Esophagus (tissue), 2 donors: ENCODE measurements around the gene MYH10. TPM values are rescaled to one million over a fixed set of nuclear protein-coding genes. Genes with fewer than 3 reads are reported as not detected.

ENCODE experiments used
- H3K27ac ChIP-seq, 2 donors: one replicate each; pipeline ENCODE4 v1.5.1; 2013; ENCODE audit warnings: low read depth in 2 of 2, mild to moderate bottlenecking in 2 of 2, inconsistent platforms in 1 of 2, low read length in 1 of 2, moderate library complexity in 1 of 2
- H3K27me3 ChIP-seq, 2 donors: one replicate each; pipeline ENCODE4 v1.6.1; 2013; ENCODE audit warnings: low read length in 2 of 2, control low read depth in 1 of 2, mild to moderate bottlenecking in 1 of 2; ENCODE audit not compliant: insufficient read depth in 2 of 2, control insufficient read depth in 1 of 2
- H3K36me3 ChIP-seq, 2 donors: one replicate each; pipeline ENCODE4 v1.6.1; 2013; ENCODE audit warnings: low read length in 1 of 2; ENCODE audit not compliant: control insufficient read depth in 2 of 2, insufficient read depth in 2 of 2
- H3K4me1 ChIP-seq, 2 donors: one replicate each; pipeline ENCODE4 v1.6.1; 2013; ENCODE audit warnings: low read length in 1 of 2; ENCODE audit not compliant: control insufficient read depth in 2 of 2, insufficient read depth in 2 of 2
- H3K4me3 ChIP-seq, 2 donors: one replicate each; pipeline ENCODE4 v1.5.1; 2013; ENCODE audit warnings: low read length in 2 of 2, mild to moderate bottlenecking in 2 of 2, low read depth in 1 of 2, moderate library complexity in 1 of 2
- H3K9me3 ChIP-seq, 2 donors: one replicate each; pipeline ENCODE4 v1.6.1; 2013; ENCODE audit warnings: mild to moderate bottlenecking in 2 of 2, low read depth in 1 of 2, low read length in 1 of 2, moderate library complexity in 1 of 2; ENCODE audit not compliant: control insufficient read depth in 2 of 2, insufficient read depth in 1 of 2
- WGBS, 2 donors: extraction: QIAGEN DNeasy Blood & Tissue Kit; methylation state at CpG; one replicate each; pipeline ENCODE4 v1.1.7; 2013; 5-methylcytosine and 5-hydroxymethylcytosine counted together
- polyA plus RNA-seq, 2 donors: library from polyadenylated mRNA; stranded (reverse); fragments of 200-250 nt; gene quantifications; one replicate each; pipeline ENCODE4 v1.2.3, GENCODE V29; 2013
- donor health status: healthy with polysubstance abuse.
- donor health status: Bipolar disorder and iron deficiency.

Gene MYH10
- polyA plus RNA-seq, 2 donors = 2.4 to 3.2 TPM

DNA sequence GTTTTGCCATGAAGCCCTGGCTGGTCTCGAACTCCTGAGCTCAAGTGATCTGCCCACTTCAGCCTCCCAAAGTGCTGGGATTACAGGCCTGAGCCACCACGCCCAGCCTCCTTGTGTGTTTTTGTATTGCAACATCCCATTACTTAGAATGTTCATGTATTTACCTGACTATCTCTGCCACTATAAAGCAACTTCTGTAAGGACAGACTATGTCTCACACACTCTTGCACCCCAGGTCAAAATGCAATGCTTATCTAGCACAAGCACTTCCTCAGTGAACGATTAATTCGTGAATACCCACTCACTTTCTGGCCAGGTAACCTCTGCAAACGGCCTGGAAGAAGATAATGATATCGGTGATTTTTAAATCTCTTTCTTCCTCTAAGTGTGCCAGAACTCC is 112.2 kb downstream of the MYH10 start:
- WGBS, 2 donors = 87 to 93% methylated on average over 6 of the region's 6 CpGs
- H3K36me3 ChIP-seq = peaks cover 0 to 7% of the 10 kb centered on the region in 2 donors
- peaks cover 0 to under 1% of the 10 kb centered on the region in 2 donors for H3K4me1 ChIP-seq
- H3K27me3 ChIP-seq = no peaks in the 10 kb centered on the region
- H3K4me3 ChIP-seq = no peak overlapping the region
- H3K9me3 ChIP-seq = peaks cover 0 to 3% of the 10 kb centered on the region in 2 donors
- H3K27ac ChIP-seq = no peak overlapping the region

- 94 to 95% methylated on average over 11 of the region's 11 CpGs for WGBS, 2 donors
- H3K4me3 ChIP-seq = no peak overlapping the region
- no peaks in the 10 kb centered on the region for H3K27me3 ChIP-seq
- H3K36me3 ChIP-seq = peaks cover 0 to 6% of the 10 kb centered on the region in 2 donors
- peaks cover 0 to 3% of the 10 kb centered on the region in 2 donors for H3K9me3 ChIP-seq
- H3K4me1 ChIP-seq = no peaks in the 10 kb centered on the region
- H3K27ac ChIP-seq = no peak overlapping the region
Measured at GRCh38 chr17:8514801-8515200, 115.7 kb downstream of the MYH10 start.

- Histone ChIP-seq H3K36me3 (no peaks in the 10 kb centered on the region), H3K4me3 (no peak overlapping the region), H3K27me3 (no peaks in the 10 kb centered on the region), H3K9me3 (no peaks in the 10 kb centered on the region), H3K4me1 (no peaks in the 10 kb centered on the region), H3K27ac (no peak overlapping the region)
- 70 to 76% methylated on average over 14 of the region's 14 CpGs for WGBS, 2 donors
Measured at GRCh38 chr17:8506145-8506544, 124.4 kb downstream of the MYH10 start.

- Histone ChIP-seq H3K36me3 (peaks cover 0 to 8% of the 10 kb centered on the region in 2 donors), H3K4me3 (no peak overlapping the region), H3K27me3 (no peaks in the 10 kb centered on the region), H3K9me3 (no peaks in the 10 kb centered on the region), H3K4me1 (no peaks in the 10 kb centered on the region), H3K27ac (no peak overlapping the region)
- 93% methylated on average over 18 of the region's 18 CpGs for WGBS, 2 donors
Measured at GRCh38 chr17:8504460-8505207, 125.9 kb downstream of the MYH10 start.

DNA sequence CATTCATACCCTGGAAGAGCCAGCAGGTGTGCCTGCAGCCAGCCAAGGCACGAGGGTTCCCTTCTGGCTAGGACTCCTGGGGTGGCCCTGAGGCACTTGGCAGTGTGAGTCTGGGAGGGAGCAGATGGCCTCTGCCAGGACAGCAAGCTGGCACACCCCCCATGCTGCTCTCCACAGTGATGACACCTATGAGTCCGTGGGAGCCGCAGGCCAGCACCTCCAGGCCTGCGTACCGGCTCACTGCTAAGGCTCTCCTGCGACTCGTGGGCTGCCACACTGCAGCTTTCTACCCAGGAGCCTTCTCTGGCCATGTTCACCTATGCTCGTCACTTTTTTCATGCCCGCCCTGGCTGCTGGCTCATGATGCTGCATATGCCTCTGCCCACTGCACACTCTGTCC is 126.7 kb downstream of the MYH10 start:
- no peak overlapping the region for H3K4me3 ChIP-seq
- H3K27me3 ChIP-seq = no peaks in the 10 kb centered on the region
- 82 to 86% methylated on average over 9 of the region's 9 CpGs for WGBS, 2 donors
- H3K9me3 ChIP-seq = no peaks in the 10 kb centered on the region
- no peak overlapping the region for H3K27ac ChIP-seq
- H3K36me3 ChIP-seq = peaks cover 0 to 10% of the 10 kb centered on the region in 2 donors
- H3K4me1 ChIP-seq = no peaks in the 10 kb centered on the region

GRCh38 chr17:8503368-8503767 is 127.2 kb downstream of the MYH10 start:
- WGBS, 2 donors = 67 to 75% methylated on average over 6 of the region's 6 CpGs
- peaks cover 0 to 10% of the 10 kb centered on the region in 2 donors for H3K36me3 ChIP-seq
- no peak overlapping the region for H3K4me3 ChIP-seq
- H3K27me3 ChIP-seq = no peaks in the 10 kb centered on the region
- H3K9me3 ChIP-seq = no peaks in the 10 kb centered on the region
- no peak overlapping the region for H3K27ac ChIP-seq
- no peaks in the 10 kb centered on the region for H3K4me1 ChIP-seq

DNA sequence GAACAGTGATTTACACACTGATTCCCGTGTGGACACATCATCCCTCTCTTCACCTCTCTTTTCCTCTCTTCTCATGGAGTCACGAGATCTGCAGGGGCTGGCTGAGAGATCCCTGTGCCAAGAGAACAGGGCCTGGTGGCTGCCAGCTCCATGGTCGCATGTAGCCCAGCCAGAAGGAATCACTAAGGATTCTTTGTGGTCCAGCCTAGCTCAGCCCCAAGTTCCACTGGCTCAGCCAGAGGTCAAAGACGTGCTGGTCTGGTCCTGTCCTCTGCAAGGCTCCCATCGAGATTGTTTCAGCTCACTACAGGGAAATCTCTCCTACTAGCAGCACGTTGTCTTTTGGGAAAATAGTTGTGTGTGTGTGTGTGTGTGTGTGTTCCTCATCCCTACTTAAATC is 128.4 kb downstream of the MYH10 start:
- Histone ChIP-seq H3K27me3 (no peaks in the 10 kb centered on the region), H3K27ac (no peak overlapping the region), H3K9me3 (no peaks in the 10 kb centered on the region), H3K36me3 (peaks cover 0 to 10% of the 10 kb centered on the region in 2 donors), H3K4me1 (no peaks in the 10 kb centered on the region), H3K4me3 (no peak overlapping the region)
- WGBS, 2 donors = 75 to 79% methylated on average over 6 of the region's 6 CpGs

- no peaks in the 10 kb centered on the region for H3K9me3 ChIP-seq
- no peak overlapping the region for H3K27ac ChIP-seq
- no peak overlapping the region for H3K4me3 ChIP-seq
- H3K4me1 ChIP-seq = no peaks in the 10 kb centered on the region
- peaks cover 0 to 16% of the 10 kb centered on the region in 2 donors for H3K36me3 ChIP-seq
- H3K27me3 ChIP-seq = no peaks in the 10 kb centered on the region
- WGBS, 2 donors = 78 to 84% methylated on average over 8 of the region's 8 CpGs
Measured at GRCh38 chr17:8500609-8501008, 129.9 kb downstream of the MYH10 start.

DNA sequence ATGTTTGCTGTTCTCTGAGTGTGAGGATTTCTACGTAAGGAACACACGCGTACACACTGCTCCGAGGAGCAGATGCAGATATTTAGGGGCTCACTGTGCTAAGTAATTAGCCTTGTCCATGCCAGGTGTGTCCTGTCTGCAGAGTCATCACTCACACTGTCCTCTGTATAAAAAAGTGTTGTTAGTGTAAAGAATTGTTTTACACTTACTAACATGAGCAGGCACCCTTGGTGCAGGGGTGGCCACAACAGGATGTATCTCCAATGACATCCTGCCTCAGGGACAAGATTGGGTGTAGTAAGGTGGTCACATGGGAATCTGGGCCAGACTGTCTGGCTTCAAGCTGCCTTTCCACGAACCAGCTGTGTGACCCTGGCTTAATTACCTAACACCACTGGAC is 130.9 kb downstream of the MYH10 start:
- no peak overlapping the region for H3K4me3 ChIP-seq
- 77 to 86% methylated on average over 5 of the region's 5 CpGs for WGBS, 2 donors
- H3K36me3 ChIP-seq = peaks cover 0 to 16% of the 10 kb centered on the region in 2 donors
- no peak overlapping the region for H3K27ac ChIP-seq
- H3K4me1 ChIP-seq = no peaks in the 10 kb centered on the region
- no peaks in the 10 kb centered on the region for H3K27me3 ChIP-seq
- no peaks in the 10 kb centered on the region for H3K9me3 ChIP-seq

DNA sequence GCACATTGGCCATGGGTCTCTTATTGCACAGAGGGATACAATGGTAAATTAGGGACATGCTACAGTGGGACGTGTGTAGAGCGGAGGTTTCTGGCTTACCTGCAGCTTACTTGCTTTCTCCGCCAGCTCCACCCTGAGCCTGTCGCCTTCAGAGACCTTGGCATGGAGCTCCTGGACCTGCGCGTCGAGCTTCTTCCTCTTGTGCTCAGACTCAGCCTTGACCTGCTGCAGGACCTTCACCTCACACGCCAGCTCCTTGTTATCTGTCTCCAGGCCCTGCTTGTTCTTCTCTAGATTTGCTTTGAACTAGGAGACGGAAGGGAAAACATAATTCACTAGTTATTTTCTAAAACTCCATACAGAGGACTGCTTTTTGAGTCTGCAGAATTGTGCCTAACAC is 131.4 kb downstream of the MYH10 start:
- no peaks in the 10 kb centered on the region for H3K4me1 ChIP-seq
- WGBS, 2 donors = 88 to 91% methylated on average over 9 of the region's 9 CpGs
- H3K9me3 ChIP-seq = no peaks in the 10 kb centered on the region
- peaks cover 0 to 16% of the 10 kb centered on the region in 2 donors for H3K36me3 ChIP-seq
- H3K27ac ChIP-seq = no peak overlapping the region
- no peaks in the 10 kb centered on the region for H3K27me3 ChIP-seq
- H3K4me3 ChIP-seq = no peak overlapping the region
